Panc1 (cell line): ENCODE results near the gene CTRB2. TPM values are rescaled to one million over a fixed set of nuclear protein-coding genes. Genes with fewer than 3 reads are reported as not detected.
"Not testable (repeated sequence)": the region's sequence is repeated elsewhere in the genome, so short reads cannot be mapped to it uniquely, and the experiment has no call there.

Experiments used
- ATAC-seq: fragments of 200-7000 bp; cut with Tn5 transposase; 2 replicates; pipeline ENCODE4 v1.9.1; 2020; ENCODE audit warnings: mild to moderate bottlenecking, moderate library complexity
- BruUV-seq: library from RNA; stranded (reverse); fragments of 400-500 nt; replicated peaks from 2 replicates; lab custom pipeline; 2021; lab: Mats Ljungman, UMichigan
- CTCF ChIA-PET: fragments of 300-600 bp; sonication (Branson Sonifier 250); formaldehyde crosslinking; loops from one replicate; lab custom pipeline; 2022; ENCODE audit warnings: antibody characterized with exemption; lab: Charles Lee
- POLR2A ChIA-PET: fragments of 300-600 bp; sonication (Branson Sonifier 250); formaldehyde crosslinking; loops from one replicate; lab custom pipeline; 2022; ENCODE audit warnings: antibody characterized with exemption; lab: Charles Lee
- DNase-seq: peaks from one replicate; pipeline ENCODE4 v3.0.0-alpha.2; 2010; ENCODE audit warnings: low read depth, low spot score
- H3K27ac ChIP-seq: 2 replicates; pipeline ENCODE4 v1.5.1; 2011; ENCODE audit warnings: mild to moderate bottlenecking, low read length, inconsistent platforms
- H3K27me3 ChIP-seq: fragments of 200-500 bp; sonication (Bioruptor generic); 2 replicates; pipeline ENCODE4 v1.6.0; 2014; ENCODE audit warnings: low read length, inconsistent platforms; ENCODE audit not compliant: control insufficient read depth, insufficient read depth
- H3K36me3 ChIP-seq: fragments of 200-500 bp; sonication (Bioruptor generic); 2 replicates; pipeline ENCODE4 v1.5.1; 2014; ENCODE audit warnings: inconsistent platforms, mild to moderate bottlenecking, low read length, moderate library complexity; ENCODE audit not compliant: control insufficient read depth, insufficient read depth
- H3K4me1 ChIP-seq: 2 replicates; pipeline ENCODE4 v1.5.1; 2011; ENCODE audit warnings: inconsistent platforms, mild to moderate bottlenecking, low read length, moderate library complexity; ENCODE audit not compliant: control insufficient read depth, insufficient read depth
- H3K4me3 ChIP-seq, 2 experiments: 2 replicates each; pipeline ENCODE4 v1.5.1; 2011 to 2012; ENCODE audit warnings: low read depth in 2 of 2, low read length in 2 of 2, mild to moderate bottlenecking in 2 of 2, inconsistent platforms in 1 of 2, moderate library complexity in 1 of 2
- H3K9me3 ChIP-seq: fragments of 200-500 bp; sonication (Bioruptor generic); 2 replicates; pipeline ENCODE4 v1.5.1; 2014; ENCODE audit warnings: low read depth, mild to moderate bottlenecking, inconsistent platforms, low read length, moderate library complexity; ENCODE audit not compliant: control insufficient read depth, insufficient read depth
- POLR2AphosphoS5 ChIP-seq: IDR thresholded peaks from 2 replicates; pipeline ENCODE4 v1.6.1; 2012; ENCODE audit warnings: mild to moderate bottlenecking, low read depth, low read length, moderate library complexity
- SIN3A ChIP-seq: IDR thresholded peaks from 2 replicates; pipeline ENCODE4 v1.6.1; 2012; ENCODE audit warnings: low read depth, mild to moderate bottlenecking, low read length, moderate library complexity, borderline replicate concordance; ENCODE audit not compliant: insufficient read depth
- TCF7L2 ChIP-seq: IDR thresholded peaks from 2 replicates; pipeline ENCODE4 v1.6.1; 2011; ENCODE audit warnings: mild to moderate bottlenecking, low read depth, low read length, inconsistent platforms
- in situ Hi-C: cut with HindIII; loops from 2 replicates; pipeline ENCODE4 v1.10.0; 2016; ENCODE audit warnings: low sequenced_read_pairs, low pct_unique_long_range_greater_than_20kb
- intact Hi-C: fragments of 100-400 bp; cut with micrococcal nuclease; formaldehyde crosslinking; loops from one replicate; pipeline ENCODE4 v1.10.0; 2022; ENCODE audit not compliant: unreplicated experiment
- total RNA-seq: library from RNA; stranded (reverse); gene quantifications from one replicate; pipeline ENCODE4 v1.2.1, GENCODE V29; 2021; ENCODE audit not compliant: unreplicated experiment
- TF ChIP-seq, protein P1 (sequence below), 2 experiments: IDR thresholded peaks; 2 replicates each; pipeline ENCODE4 v1.6.1; 2011 to 2012; ENCODE audit warnings: low read depth in 2 of 2, control low read depth in 1 of 2, low read length in 1 of 2, mild to moderate bottlenecking in 1 of 2, moderate library complexity in 1 of 2; ENCODE audit not compliant: insufficient read depth in 1 of 2
- TF ChIP-seq, protein P2 (sequence below): fragments of 450-650 bp; IDR thresholded peaks from 2 replicates; pipeline ENCODE4 v1.5.1; 2017; ENCODE audit warnings: mild to moderate bottlenecking

CTRB2 gene
- total RNA-seq, 1 experiment from 2014 or later: 5.0 TPM

DNA sequence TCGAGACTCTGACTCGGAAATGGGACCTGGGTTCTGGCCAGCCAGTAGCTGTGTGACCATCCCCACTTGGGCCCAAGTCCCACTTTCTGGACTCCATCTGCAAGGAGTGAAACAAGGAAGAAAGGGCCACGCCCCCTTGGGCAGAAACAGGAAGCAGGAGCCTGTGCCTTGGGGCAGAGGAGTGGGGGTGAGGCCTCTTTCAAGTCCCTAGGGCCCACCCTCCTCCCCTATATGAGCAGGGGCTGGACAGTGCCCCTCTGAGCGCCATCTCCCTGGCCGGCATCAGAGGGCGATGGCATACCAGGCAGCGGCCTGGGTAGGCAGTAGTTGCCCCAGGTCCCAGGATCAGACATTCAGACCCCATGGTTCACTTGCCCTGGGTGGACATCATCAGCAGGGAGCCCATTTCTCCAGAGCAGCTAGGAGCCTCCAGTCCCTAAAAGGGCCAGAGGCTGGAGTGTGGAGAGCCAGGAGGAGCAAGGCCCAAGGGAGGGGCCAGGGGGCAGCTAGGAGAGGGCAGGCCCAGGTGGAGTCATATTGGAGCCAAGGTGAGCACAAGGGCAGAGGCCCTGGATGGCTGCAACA lies 37.4 kb upstream of the CTRB2 start:
- H3K27me3 ChIP-seq: no peaks in the 10 kb centered on the region
- no peak overlapping the region for H3K4me3 ChIP-seq
- ATAC-seq (no peak), DNase-seq (no peak)
- H3K27ac ChIP-seq: peak overlapping the region; percentile 95
- no peaks in the 10 kb centered on the region for H3K9me3 ChIP-seq
- BruUV-seq: no TSS peak
- no peaks in the 10 kb centered on the region; the same call in 1 of the 2 replicates for H3K36me3 ChIP-seq
- intact Hi-C loops (no loop called here), in situ Hi-C loops (no loop called here)
- ChIA-PET CTCF (no interaction called here), POLR2A (no interaction called here)
- TF ChIP-seq POLR2AphosphoS5 (no peak), TCF7L2 (no peak), SIN3A (no peak)
- TF ChIP-seq, protein P1, sequence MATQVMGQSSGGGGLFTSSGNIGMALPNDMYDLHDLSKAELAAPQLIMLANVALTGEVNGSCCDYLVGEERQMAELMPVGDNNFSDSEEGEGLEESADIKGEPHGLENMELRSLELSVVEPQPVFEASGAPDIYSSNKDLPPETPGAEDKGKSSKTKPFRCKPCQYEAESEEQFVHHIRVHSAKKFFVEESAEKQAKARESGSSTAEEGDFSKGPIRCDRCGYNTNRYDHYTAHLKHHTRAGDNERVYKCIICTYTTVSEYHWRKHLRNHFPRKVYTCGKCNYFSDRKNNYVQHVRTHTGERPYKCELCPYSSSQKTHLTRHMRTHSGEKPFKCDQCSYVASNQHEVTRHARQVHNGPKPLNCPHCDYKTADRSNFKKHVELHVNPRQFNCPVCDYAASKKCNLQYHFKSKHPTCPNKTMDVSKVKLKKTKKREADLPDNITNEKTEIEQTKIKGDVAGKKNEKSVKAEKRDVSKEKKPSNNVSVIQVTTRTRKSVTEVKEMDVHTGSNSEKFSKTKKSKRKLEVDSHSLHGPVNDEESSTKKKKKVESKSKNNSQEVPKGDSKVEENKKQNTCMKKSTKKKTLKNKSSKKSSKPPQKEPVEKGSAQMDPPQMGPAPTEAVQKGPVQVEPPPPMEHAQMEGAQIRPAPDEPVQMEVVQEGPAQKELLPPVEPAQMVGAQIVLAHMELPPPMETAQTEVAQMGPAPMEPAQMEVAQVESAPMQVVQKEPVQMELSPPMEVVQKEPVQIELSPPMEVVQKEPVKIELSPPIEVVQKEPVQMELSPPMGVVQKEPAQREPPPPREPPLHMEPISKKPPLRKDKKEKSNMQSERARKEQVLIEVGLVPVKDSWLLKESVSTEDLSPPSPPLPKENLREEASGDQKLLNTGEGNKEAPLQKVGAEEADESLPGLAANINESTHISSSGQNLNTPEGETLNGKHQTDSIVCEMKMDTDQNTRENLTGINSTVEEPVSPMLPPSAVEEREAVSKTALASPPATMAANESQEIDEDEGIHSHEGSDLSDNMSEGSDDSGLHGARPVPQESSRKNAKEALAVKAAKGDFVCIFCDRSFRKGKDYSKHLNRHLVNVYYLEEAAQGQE (IDR thresholded peaks at IDR 0.05; ENCODE audit: insufficient read depth in 1 of 2, low read depth in 2 of 2, low read length in 1 of 2): no peak
- TF ChIP-seq, protein P2, sequence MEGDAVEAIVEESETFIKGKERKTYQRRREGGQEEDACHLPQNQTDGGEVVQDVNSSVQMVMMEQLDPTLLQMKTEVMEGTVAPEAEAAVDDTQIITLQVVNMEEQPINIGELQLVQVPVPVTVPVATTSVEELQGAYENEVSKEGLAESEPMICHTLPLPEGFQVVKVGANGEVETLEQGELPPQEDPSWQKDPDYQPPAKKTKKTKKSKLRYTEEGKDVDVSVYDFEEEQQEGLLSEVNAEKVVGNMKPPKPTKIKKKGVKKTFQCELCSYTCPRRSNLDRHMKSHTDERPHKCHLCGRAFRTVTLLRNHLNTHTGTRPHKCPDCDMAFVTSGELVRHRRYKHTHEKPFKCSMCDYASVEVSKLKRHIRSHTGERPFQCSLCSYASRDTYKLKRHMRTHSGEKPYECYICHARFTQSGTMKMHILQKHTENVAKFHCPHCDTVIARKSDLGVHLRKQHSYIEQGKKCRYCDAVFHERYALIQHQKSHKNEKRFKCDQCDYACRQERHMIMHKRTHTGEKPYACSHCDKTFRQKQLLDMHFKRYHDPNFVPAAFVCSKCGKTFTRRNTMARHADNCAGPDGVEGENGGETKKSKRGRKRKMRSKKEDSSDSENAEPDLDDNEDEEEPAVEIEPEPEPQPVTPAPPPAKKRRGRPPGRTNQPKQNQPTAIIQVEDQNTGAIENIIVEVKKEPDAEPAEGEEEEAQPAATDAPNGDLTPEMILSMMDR: no peak
- peaks cover 72% of the 10 kb centered on the region for H3K4me1 ChIP-seq

DNA sequence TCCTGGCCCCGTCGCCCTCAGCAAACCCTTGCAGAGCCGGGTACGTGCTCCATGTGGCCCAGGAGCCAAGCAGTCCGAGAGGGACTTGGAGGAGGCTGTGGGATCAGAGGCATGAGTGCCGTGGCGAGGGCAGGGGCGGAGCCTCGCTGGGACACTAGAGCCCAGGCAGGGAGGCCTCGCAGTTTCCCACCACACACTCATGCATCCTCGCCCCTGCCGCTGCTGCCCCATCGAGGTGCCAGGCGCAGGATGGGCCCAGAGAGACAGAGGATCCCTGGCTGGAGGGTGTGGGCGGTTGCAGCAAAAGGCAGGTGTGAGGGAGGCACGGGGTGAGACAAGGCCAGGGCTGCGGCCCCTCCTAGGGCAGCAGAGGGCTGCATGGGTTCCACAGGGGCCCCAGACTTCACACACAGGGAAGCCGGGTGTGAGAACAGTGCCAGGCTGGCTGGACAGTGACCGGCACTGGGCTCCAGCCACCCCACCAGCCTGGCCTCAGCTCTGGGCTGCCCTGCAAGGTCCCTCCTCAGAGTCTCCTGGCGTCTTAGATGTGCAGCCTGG lies 36.8 kb upstream of the CTRB2 start:
- Histone ChIP-seq H3K9me3 (no peaks in the 10 kb centered on the region), H3K27me3 (no peaks in the 10 kb centered on the region), H3K27ac (peak overlapping the region; percentile 95), H3K4me1 (peaks cover 72% of the 10 kb centered on the region), H3K36me3 (no peaks in the 10 kb centered on the region; the same call in 1 of the 2 replicates), H3K4me3 (no peak overlapping the region)
- no peak for DNase-seq
- CTCF ChIA-PET: no interaction called here
- intact Hi-C loops (no loop called here), in situ Hi-C loops (no loop called here)
- POLR2A ChIA-PET: no interaction called here
- no peak for ATAC-seq
- no peak for TF ChIP-seq TCF7L2
- no TSS peak for BruUV-seq

DNA sequence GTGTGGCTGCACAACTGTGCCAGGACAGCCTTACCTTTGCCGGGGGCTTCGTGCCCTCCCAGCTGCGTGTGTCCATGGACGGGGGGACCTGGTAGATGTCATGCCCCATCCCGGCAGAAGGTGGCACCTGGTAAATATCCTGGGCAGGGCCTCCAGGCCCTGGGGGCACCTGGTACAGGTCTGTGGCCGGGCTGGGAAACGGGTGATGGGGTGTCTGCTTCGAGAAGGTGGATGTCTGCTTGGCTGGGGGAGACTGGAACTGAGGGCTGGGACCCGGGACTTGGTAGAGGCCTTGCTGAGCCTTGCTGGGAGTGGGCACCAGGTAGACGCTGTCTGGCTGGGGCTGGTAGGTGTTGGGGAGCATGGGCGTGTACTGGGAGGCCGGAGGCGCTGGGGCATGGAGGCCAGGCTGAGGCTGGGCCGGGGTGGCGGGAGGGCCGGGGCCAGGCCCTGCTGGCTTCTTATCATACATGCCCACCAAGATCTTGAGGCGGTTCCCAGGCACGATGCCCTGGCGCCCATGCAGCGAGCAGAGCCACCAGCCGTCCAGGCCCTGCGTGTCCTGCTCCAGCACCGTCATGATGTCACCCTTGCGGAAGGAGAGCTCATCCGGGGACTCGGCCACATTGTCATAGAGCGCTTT lies 35.6 kb upstream of the CTRB2 start:
- ATAC-seq, BruUV-seq, H3K27ac ChIP-seq, H3K27me3 ChIP-seq, POLR2A ChIA-PET, H3K4me3 ChIP-seq, intact Hi-C loops, DNase-seq, CTCF ChIA-PET, in situ Hi-C loops, H3K9me3 ChIP-seq, H3K36me3 ChIP-seq: not testable (repeated sequence)
- peaks cover 66% of the 10 kb centered on the region for H3K4me1 ChIP-seq
